Renal cortex interstitium (tissue), 11 donors: ENCODE measurements around the gene ROR1. TPM values are rescaled to one million over a fixed set of nuclear protein-coding genes. Genes with fewer than 3 reads are reported as not detected.

ENCODE experiments used
- DNase-seq, 11 donors: peaks; one replicate each; pipeline ENCODE4 v3.0.0-alpha.2; 2013; ENCODE audit warnings: low read depth in 9 of 11, low spot score in 4 of 11; ENCODE audit errors: extremely low read depth in 1 of 11
- polyA plus RNA-seq, 3 donors: library from polyadenylated mRNA; unstranded; fragments of 120-200 nt; gene quantifications; one replicate each; pipeline ENCODE4 v1.2.1, GENCODE V29; 2013; ENCODE audit not compliant: insufficient read length in 3 of 3

Gene ROR1
- polyA plus RNA-seq, 3 donors, result 31.0 to 35.7 (median 32.8) TPM

DNA sequence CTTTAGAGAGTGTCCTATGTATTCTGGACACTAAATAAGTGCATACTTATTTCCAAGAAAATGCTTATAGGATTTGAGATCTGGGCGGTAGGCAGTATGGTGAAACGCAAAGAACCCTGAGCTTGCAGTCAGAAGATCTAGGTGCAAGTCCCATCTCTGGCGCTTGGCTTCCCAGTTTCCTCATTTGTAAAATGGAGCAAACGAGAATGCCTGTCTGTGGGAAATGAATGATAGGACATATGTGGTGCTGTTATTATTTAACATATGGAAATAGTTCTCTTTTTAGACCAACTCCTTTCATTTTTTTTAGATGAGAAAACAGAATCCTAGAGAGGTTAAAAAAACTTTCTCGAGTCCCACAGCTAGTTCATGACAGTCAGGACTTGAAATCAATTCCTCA lies 25.2 kb upstream of the ROR1 start:
- no peak for DNase-seq

DNA sequence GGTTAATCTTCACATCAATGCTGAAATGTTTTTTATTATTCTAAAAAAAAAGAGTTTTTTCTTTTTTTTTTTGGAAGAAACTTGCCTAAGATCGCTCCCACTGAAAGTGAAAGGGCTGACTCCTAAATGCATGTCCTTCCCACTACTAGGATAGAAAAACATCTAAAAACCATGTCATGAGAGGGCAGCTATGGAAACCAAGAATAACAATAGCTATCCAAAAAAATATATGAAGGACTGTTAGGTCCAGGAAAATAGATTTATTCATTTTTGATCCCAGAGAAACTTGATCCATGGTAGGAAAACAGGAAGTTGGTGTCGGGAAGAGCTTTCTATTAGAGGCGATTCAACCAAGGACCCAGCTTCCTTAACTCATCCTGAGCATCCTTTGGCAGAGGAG lies 23.1 kb upstream of the ROR1 start:
- no peak for DNase-seq

DNA sequence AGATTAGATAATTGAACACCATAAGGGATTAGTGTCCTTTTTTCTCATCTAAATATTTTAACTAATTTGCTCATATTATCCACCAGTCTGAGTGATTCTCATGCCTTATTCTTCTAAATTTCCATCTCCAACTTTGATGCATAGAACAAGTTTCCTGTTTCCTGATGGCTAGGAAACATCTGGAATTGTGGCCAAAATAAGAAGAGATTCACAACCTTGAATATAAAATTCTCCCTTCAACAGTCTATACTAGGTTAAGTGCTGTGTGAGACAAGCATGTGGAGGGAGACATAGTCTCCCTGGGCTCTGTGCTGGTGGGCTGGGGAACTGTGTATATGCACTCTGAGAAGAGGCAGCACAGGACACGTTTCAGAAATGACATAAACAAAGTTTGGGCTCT lies 21.6 kb upstream of the ROR1 start:
- no peak for DNase-seq

DNA sequence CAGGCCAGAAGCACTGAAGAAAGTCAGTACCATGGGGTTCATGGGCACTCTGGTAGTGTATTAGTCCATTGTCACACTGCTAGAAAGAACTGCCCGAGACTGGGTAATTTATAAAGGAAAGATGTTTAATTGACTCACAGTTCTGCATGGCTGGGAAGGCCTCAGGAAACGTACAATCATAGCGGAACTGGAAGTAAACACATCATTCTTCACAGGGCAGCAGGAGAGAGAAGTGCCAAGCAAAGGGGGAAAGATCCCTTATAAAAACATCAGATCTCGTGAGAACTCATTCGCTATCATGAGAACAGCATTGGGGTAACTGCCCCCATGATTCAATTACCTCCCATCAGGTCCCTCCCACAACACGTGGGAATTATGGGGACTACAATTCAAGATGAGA lies 20.2 kb upstream of the ROR1 start:
- DNase-seq, result no peak

DNA sequence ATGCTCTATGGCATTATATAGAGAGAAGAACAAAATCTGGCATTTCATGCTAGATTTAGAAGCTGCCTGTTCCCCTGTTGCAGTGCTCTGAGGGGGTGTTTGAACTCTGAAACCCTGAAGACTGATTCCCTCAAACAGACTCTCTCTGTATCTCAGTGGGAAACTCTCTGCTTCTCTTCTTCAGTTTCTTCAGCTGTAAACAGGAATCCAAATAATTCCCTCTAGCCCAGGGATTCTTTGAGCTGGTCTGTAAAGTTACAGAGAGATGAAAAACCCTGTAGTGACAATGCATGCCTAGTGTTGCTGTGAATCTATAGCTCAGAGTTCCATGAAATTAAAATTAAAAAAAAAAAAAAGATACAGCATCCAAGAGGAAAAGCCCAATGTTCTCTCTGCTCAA lies 17.0 kb upstream of the ROR1 start:
- DNase-seq, result no peak

DNA sequence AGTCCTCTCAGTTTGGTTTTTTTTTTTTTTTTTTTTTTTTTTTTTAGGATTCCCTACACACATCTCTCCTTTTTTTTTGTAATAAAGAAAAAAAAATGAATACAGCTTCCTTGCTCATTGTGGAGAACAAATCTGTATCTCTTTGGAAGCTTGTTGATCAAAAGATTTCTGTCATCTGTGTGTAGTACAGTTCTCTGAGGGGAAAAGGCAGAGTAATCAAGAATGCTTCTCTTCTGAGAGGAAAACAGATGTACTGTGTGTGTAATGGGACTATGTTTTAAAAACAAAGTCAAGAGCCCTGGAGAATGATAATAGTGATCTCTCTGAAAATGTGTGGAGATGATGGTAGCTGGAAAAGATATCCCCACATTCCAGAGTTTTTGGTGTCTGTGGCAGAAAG lies 16.5 kb upstream of the ROR1 start:
- no peak for DNase-seq

DNA sequence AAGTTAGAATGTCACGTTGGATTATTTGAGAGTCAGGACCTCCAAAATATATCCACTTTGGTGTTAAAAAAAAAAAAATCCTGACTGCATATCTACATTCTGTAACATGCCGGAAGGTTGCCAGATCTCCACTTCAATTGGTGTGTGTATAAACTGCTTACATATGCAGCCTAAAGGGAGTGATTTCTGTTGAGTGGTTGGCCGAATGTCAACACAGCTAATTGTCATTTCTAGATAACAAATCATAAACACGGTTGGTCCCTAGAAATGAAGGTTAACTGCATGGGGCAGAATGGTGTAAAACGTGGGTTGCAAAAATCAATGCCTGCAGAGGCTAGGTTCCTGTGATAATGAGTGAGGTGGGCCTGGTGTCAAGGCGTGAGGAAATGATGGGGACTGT lies 15.0 kb upstream of the ROR1 start:
- no peak for DNase-seq

DNA sequence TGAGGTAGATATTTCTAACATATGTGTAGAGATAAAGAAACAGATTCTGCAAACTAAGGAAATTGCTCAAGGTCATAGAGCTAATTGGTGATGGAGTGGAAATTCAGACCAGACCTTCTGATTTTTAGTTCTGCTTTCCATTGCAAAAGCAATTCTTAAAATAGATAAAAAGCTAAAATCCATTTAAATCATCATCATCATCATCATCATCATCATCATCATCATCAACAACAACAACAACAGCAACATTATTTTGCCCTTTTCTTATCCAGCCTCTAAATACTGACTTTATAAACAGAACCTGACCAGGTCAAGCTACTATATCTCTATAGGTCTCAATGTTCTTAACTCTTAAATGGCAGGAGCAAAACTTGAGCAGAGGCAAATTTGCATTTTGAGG lies 14.0 kb upstream of the ROR1 start:
- DNase-seq, result no peak

DNA sequence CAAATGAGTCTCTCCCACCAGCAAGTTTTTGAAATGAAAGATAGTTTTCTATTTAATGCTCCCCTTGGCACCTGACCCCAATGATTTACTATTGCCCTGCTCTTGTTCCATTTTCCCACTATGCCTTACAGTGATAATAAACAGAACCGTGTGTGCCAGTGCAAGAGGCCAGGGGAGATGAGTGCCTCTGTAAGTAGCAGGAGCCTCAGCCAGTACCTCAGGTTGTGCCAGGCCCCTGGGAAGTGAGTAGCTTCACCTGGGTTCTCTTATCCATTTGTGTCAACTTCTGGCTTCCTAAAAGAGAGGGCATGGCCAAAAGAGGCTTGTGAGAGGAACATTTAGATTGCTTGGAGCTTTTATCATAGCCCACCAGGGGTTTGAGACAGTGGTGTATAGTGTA lies 3.4 kb upstream of the ROR1 start:
- DNase-seq, result no peak

DNA sequence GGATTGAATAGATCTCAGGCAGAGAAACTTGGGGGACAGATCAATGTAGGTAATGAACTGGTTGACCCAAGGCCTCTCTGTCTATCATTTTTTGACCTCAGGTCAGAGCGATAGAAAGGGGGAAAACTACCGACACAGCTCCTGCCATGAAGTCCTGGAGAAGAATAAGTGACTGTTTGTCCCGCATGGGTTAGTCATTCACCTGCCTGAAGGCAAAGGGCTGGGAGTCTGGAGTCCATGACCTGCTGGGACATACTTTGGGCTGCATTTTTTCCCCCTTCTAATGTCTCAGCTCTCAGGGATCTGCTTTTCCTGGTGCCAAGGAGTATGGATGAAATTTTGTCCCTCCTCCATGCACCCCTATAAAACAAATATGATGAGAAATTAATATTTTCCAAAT lies 1.6 kb upstream of the ROR1 start:
- peak in 1 of 11 donors; percentile 47 for DNase-seq

DNA sequence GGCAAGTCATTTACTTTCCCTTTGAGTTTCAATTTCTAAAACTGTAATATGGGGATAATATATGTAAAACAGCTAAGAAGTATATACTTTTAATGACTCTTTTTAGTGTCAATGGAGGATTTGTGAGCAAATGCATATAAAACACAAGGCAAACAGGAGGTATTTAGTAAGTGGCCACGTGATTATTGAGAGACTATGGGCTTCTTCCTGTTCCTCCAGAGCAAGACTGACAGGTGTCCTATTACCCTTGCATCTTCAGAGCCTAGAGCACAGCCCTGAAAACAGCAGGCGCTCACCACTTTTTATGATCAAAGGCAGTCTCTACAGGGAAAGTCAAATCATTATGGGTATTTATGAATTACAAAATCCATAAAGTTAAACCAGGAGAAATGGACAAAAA lies 941 bp upstream of the ROR1 start:
- DNase-seq, result no peak

DNA sequence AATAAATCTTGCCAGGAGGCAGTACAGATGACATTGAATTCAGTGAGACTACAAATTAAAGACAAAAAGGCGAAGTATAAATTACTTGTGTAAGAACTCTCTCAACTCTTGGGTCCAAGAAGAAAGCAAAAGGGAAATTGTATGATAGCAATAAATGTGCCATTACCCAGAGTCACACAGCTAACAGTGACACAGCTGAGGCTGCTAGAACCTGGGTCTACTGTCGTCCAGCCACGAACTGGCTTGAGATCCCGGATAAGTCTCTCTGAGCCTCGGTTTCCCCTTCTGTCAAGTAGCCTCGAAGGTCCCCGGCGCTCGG lies 362 bp upstream of the ROR1 start:
- no peak for DNase-seq

DNA sequence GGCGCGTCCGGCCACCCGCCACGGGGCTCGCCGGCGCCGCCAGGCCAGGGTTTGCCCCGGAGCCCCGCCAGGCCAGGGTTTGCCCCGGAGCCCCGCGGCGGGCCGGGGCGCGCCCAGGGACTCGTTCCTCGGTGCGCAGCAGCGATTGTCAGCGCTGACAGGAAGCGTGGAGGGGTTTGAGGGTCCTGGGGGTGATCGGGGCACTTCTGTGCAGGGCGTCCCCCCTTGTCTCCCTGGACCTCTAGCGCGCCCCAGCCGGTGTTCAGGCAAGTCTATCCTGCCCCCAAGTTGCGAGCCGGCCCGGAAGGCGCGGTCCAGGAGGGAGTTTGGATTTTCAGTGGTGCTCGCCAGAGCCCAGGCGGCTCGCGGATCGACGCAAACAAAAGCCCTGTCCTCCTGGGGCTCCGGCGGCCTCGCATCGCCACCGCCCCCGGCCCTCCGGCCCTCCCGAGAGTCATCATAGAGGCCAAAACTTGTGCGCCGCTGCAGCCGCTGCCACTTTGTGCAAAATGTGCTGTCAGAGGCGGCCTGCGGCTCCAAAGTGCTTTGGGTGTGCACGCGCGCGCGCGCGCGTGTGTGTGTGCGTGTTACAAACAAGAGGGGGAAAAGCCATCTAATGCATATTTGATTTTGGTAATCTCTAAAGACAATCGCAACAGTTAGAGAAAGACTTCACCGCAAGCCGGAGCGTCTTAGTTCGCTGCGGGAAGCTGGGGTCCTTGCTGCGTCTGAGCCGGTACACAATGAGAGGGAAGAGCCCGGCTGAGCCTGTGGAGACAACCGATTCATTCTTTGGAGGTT lies 1.0 kb downstream of the ROR1 start:
- DNase-seq, result peak in 8 of 11 donors; percentile 31 to 66 (median 44)

DNA sequence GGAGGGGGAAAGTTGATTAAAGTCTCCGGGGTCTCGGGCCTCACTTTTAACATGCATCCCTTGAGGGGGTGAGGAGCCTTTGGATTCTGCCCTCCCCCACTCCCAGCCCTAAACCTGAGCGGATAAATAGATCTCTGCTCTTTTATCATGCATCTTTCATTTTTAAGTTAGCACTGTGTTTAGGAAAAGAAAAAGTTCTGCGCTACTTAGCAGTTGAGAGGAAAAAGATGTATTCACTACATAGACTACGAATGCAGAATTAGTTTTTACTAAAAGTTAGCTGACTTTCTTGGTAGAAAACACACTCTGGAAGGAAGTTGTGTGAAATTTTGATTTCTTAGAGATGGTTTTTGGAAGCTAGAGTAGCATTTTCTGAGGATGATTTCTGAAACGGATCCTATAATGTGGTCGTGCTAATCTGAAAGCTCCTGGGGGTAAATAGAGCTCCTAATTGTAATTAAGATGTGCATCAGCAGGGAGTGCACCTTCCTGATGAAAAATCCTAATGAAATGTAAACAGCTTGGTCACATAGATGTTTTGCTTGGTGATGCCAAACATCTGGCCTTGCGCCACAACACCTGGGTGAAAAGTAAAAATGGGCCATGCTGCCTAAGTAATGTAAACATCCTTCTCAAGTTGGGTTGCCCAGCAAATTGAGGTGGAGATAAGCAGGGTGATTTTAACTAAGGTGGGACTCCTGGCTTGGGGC lies 1.8 kb downstream of the ROR1 start:
- DNase-seq, result peak in 1 of 11 donors; percentile 21

DNA sequence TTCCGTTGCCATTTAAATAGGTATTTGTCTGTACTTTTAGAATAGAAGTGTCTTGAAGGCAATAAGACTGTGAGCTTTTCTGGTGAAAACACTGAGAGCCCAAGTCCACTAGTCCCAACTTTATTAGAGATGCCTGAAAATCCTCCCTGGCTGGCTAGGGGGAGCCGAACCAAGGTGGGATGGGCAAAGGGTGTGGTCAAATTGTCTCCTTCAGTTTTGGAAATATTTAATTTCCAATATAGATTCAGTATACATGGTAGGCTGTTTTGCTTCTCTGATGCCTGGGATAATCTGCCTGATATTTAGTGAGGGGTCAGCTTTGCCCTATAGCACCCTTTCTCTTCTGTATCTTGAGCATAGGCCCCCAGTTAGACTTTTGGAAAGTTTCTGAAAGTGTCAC lies 3.5 kb downstream of the ROR1 start:
- DNase-seq, result no peak

DNA sequence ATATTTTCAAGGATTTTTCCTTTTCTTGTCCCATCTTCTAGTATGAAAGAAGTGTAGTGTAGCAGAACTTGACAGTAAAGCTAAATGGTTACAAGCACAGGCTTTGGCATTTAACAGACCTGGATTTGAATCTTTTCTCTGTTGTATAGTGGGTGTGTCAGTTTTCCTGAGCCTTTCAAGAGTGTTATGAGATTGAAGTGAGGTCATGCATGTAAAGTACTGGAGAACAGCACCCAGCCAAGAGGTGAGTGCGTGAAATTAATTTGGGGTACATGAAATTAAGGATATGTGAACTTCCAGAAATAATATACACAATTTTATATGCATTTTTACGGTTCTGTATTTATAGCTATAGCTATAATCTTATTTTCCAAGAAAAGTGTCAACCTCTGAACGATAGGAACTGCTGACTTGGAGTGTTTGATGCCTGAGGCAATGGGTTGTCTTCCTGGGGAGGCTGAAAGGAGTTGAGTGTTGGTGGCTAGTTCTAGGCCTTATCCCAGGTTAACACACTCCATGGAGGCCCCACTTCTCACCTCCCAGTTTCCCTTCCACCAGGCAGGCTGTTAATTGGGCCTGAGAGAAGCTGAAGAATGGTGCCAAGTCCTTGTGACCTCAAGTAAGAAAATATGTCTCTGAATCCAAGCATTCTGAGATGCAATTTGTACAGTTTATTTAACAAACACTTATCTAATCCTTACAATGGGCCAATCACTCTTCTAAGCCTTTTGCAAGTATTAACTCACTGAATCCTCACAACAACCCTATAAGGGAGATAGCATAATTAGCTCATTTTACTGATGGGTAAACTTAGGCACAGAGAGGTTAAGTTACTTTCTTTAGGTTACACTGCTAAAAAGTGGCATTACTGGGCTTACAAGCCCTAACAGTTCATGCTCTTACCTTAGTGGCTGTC lies 4.4 kb downstream of the ROR1 start:
- no peak for DNase-seq

DNA sequence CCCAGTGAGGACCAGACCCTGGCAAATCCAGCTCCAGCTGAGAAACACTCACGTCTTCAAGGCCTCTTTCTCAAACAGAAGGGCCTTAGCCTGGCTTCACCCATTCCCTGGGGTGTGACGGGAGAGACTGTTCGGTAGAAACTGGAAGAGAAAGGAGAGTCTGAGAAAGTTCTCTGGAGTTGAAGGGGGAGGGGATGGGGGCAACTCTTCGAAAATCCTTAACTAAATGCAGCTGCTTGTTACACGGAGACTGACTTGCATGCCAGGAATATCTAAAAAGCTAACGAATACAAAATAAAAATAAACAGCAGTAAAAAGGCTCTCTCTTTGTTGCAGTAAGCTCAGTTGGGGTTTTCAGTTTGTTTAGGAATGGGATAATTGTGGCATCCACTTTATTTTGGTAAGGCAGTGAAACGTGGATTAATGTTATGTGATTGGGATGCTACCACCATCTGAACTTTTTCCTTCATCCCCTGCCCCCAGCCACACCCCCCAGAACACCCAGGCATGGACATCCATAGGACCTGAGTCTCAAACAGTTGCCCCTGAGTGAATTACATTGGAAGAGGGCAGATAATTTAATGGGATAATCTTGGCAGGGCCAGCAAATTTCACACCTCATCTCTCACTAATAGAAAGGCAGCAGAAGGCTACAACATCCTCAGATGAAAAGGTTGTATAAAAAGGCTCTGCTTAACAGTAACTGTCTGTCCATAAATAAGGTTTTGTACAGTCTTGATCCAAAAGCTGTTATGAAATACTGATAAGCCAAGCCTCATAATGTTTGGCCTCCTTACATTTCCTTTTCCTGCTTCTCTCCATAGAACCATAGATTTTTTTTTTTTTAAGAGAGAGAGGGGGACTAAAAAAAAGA lies 5.8 kb downstream of the ROR1 start:
- peak in 1 of 11 donors; percentile 11 for DNase-seq

DNA sequence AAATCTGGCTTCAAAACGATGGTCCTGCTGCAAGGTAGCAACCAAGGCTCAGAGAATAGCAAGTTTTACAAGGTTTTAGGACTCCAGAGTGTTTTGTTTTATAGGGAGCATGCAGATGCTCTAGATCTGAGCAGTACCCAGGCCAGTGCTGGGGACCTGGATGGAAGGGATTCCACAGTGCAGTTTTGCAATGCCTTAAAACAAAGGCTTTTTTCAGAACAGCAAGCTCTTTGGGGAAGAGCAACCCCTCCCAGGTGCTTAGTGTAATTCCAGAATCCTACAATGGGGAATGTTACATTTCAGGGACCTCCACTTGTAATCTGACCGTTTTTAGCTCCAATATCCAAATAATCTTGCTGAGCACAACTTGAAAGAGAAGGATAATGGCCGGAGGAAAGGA lies 6.7 kb downstream of the ROR1 start:
- DNase-seq, result no peak

DNA sequence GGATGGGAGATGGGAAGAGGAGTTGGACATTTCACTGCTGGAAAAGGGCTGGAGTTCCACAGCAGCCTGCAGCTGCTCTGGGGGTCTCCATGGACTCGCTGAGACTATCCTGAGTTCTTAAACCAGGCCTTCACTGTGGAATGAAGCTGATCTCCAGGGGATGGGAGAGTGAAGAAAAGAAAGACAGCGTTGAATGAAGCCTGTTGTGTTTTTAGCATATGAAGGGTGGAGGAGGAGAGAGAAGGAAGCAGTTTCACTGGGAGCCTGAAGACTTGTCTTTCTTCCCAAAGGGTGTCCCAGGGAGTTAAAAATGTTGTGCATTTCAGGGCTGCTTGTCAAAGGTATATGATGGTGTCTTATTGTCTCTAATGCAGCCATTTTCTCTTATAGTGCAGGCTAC lies 9.2 kb downstream of the ROR1 start:
- no peak for DNase-seq
